Bronchial epithelial cell (primary cell): Measurements from ENCODE around the gene UTP4. TPM values are rescaled to one million over a fixed set of nuclear protein-coding genes. Genes with fewer than 3 reads are reported as not detected.
A peak's percentile ranks its signal among the peaks of the same experiment; 100 is the strongest.

Experiments
- DNase-seq: peaks from one replicate; pipeline ENCODE4 v3.0.0-alpha.2; 2010; ENCODE audit warnings: low read depth
- FAIRE-seq: peaks from 2 replicates; lab custom pipeline; 2011; peaks lifted over from hg19 to GRCh38; lab: Jason Lieb, UNC
- H3K27me3 ChIP-seq: 2 replicates; pipeline ENCODE4 v1.5.1; 2011; ENCODE audit warnings: low read length; ENCODE audit not compliant: control insufficient read depth, insufficient read depth
- H3K36me3 ChIP-seq: 2 replicates; pipeline ENCODE4 v1.5.1; 2011; ENCODE audit warnings: low read length; ENCODE audit not compliant: control insufficient read depth, insufficient read depth
- H3K4me3 ChIP-seq: 2 replicates; pipeline ENCODE4 v1.5.1; 2011; ENCODE audit warnings: mild to moderate bottlenecking, low read depth, low read length, control low read depth
- total RNA-seq: library from RNA; depleted of rRNA; stranded (reverse); fragments of >200 nt; gene quantifications from 2 replicates; pipeline ENCODE4 v1.2.1, GENCODE V29; 2014
- TF ChIP-seq, protein P1 (sequence below): IDR thresholded peaks from 2 replicates; pipeline ENCODE4 v1.5.1; 2011; ENCODE audit warnings: mild to moderate bottlenecking, moderate library complexity, low read length, control low read depth, inconsistent platforms; ENCODE audit not compliant: insufficient read depth, severe bottlenecking

Gene UTP4
- total RNA-seq, 1 donor from 2014 or later: 21.9 TPM

DNA sequence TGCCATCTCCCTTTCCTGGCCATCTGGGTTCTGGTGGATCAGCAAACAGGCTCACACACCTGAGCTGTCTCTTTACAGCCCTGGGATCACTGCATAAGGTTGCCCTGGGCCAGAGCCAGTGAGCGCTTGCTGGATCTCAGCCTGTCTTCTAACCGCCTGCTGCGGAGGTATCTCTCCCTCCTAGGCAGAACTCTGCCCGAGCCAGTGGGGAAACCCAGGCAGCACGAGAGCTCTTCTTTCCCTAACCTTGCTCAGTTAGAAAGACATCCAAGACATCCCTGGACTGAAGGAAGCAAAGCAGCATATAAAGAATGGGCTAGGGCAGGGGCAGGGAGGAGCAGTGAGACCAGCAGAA, 20.6 kb upstream of the UTP4 start:
- H3K36me3 ChIP-seq: peaks cover 45% of the 10 kb centered on the region
- H3K4me3 ChIP-seq: no peak overlapping the region
- DNase-seq: no peak
- TF ChIP-seq, protein P1, sequence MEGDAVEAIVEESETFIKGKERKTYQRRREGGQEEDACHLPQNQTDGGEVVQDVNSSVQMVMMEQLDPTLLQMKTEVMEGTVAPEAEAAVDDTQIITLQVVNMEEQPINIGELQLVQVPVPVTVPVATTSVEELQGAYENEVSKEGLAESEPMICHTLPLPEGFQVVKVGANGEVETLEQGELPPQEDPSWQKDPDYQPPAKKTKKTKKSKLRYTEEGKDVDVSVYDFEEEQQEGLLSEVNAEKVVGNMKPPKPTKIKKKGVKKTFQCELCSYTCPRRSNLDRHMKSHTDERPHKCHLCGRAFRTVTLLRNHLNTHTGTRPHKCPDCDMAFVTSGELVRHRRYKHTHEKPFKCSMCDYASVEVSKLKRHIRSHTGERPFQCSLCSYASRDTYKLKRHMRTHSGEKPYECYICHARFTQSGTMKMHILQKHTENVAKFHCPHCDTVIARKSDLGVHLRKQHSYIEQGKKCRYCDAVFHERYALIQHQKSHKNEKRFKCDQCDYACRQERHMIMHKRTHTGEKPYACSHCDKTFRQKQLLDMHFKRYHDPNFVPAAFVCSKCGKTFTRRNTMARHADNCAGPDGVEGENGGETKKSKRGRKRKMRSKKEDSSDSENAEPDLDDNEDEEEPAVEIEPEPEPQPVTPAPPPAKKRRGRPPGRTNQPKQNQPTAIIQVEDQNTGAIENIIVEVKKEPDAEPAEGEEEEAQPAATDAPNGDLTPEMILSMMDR: no peak
- H3K27me3 ChIP-seq: no peaks in the 10 kb centered on the region
- FAIRE-seq: no peak

DNA sequence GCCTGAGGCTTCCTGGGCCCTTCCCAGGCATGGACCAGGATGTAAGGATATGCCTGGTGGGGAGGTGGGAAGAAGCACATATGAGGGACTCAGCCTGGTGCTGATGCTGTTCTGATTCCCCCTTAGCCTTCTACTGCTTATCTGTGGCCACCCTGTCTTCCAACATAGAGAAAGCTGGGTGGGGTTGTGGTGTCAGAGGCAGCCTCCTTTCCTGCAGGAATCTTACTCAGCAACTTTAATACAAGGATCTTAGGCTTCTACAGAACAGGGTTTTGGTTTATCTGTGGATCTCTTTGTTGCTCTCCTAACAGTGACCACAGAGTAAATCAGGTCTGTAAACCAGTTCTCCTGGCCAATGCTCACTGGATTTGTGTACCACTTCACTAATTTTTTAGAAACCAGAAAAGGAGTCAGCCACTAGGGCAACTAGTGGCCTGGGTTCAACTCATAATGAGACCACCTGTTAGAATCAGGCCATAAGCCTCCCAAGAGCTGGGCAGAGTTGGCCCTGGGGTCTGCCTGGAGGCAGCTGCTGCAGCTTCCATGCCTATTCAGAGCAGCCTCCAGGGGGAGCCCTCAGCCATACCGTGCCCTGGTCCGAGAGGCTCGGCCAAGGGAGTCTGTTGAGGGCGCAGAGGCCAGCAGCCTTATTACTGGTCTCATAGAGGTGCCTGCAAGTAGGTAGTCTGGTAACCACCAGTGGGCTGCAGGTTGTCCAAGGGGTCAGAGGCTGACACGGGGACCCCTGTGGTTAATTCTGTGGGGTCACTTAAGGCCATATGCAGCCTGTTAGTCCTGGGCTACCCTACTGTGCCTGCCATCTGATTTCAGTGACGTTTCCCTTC, 19.9 kb upstream of the UTP4 start:
- Histone ChIP-seq H3K36me3 (peaks cover 45% of the 10 kb centered on the region), H3K27me3 (no peaks in the 10 kb centered on the region), H3K4me3 (no peak overlapping the region)
- TF ChIP-seq, protein P1: peak; percentile 86
- FAIRE-seq (peak; percentile 7), DNase-seq (no peak)

DNA sequence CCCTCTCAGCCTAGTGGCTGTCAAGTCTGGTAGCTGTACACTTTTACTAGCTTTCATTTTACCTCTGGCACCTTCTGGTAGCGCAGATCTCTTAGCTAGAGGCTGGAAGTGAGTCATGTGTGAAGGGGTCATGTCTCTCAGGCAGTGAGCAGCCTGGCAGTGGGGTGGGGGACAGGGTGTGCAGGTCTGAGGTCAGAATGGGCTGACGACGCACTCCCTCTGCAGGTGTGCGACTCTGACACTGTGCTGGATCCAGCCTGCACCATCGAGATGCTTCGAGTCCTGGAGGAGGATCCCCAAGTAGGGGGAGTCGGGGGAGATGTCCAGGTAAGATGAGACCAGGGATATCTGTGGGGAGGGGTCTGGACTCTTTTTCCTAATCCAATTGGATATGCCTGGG, 19.2 kb upstream of the UTP4 start:
- TF ChIP-seq, protein P1: no peak
- peaks cover 45% of the 10 kb centered on the region for H3K36me3 ChIP-seq
- no peak overlapping the region for H3K4me3 ChIP-seq
- no peaks in the 10 kb centered on the region for H3K27me3 ChIP-seq
- DNase-seq: no peak
- FAIRE-seq: no peak

DNA sequence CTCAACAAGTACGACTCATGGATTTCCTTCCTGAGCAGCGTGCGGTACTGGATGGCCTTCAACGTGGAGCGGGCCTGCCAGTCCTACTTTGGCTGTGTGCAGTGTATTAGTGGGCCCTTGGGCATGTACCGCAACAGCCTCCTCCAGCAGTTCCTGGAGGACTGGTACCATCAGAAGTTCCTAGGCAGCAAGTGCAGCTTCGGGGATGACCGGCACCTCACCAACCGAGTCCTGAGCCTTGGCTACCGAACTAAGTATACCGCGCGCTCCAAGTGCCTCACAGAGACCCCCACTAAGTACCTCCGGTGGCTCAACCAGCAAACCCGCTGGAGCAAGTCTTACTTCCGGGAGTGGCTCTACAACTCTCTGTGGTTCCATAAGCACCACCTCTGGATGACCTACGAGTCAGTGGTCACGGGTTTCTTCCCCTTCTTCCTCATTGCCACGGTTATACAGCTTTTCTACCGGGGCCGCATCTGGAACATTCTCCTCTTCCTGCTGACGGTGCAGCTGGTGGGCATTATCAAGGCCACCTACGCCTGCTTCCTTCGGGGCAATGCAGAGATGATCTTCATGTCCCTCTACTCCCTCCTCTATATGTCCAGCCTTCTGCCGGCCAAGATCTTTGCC, 18.0 kb upstream of the UTP4 start:
- TF ChIP-seq, protein P1: no peak
- no peak overlapping the region for H3K4me3 ChIP-seq
- FAIRE-seq (no peak), DNase-seq (no peak)
- no peaks in the 10 kb centered on the region for H3K27me3 ChIP-seq
- H3K36me3 ChIP-seq: peaks cover 45% of the 10 kb centered on the region

DNA sequence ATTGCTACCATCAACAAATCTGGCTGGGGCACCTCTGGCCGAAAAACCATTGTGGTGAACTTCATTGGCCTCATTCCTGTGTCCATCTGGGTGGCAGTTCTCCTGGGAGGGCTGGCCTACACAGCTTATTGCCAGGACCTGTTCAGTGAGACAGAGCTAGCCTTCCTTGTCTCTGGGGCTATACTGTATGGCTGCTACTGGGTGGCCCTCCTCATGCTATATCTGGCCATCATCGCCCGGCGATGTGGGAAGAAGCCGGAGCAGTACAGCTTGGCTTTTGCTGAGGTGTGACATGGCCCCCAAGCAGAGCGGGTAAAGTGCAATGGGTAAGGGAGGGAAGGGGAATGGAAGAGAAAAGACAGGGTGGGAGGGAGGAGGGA, 17.5 kb upstream of the UTP4 start:
- FAIRE-seq (no peak), DNase-seq (no peak)
- TF ChIP-seq, protein P1: no peak
- Histone ChIP-seq H3K36me3 (peaks cover 44% of the 10 kb centered on the region), H3K4me3 (no peak overlapping the region), H3K27me3 (no peaks in the 10 kb centered on the region)
